CD4-positive, CD25-positive, alpha-beta regulatory T cell (primary cell): Measurements from ENCODE around the gene NUDCD3. TPM values are rescaled to one million over a fixed set of nuclear protein-coding genes. Genes with fewer than 3 reads are reported as not detected.
A peak's percentile ranks its signal among the peaks of the same experiment; 100 is the strongest.

Experiments
- ATAC-seq, 2 donors: fragments of 150-1000 bp; cut with Tn5 transposase; one replicate each; pipeline ENCODE4 v1.10.0; 2021; ENCODE audit warnings: low read depth in 2 of 2, moderate number of reproducible peaks in 2 of 2, moderate library complexity in 1 of 2
- DNase-seq, 3 donors: peaks; one replicate each; pipeline versions ENCODE4 v3.0.0 to v3.0.0-alpha.2; 2012 to 2022; ENCODE audit warnings: mixed read lengths in 1 of 3
- H3K27ac ChIP-seq: one replicate; pipeline ENCODE4 v1.7.0; 2013; ENCODE audit warnings: mild to moderate bottlenecking, low read length; ENCODE audit not compliant: insufficient read depth, poor library complexity, severe bottlenecking
- H3K27me3 ChIP-seq: one replicate; pipeline ENCODE4 v1.7.0; 2013; ENCODE audit warnings: low read length; ENCODE audit not compliant: control insufficient read depth, insufficient read depth
- H3K36me3 ChIP-seq: one replicate; pipeline ENCODE4 v1.7.0; 2013; ENCODE audit warnings: mild to moderate bottlenecking, low read length, moderate library complexity; ENCODE audit not compliant: control insufficient read depth, insufficient read depth
- H3K4me1 ChIP-seq: 2 replicates; pipeline ENCODE4 v1.7.0; 2013; ENCODE audit warnings: mild to moderate bottlenecking, low read length; ENCODE audit not compliant: insufficient read depth, control insufficient read depth, poor library complexity, severe bottlenecking
- H3K4me3 ChIP-seq: one replicate; pipeline ENCODE4 v1.7.0; 2013; ENCODE audit warnings: low read depth, mild to moderate bottlenecking, low read length, moderate library complexity
- H3K9me3 ChIP-seq, 2 experiments: 1 replicate in 1 of 2; 2 replicates in 1 of 2; pipeline ENCODE4 v1.7.0; 2013; ENCODE audit warnings: low read length in 2 of 2, mild to moderate bottlenecking in 1 of 2, moderate library complexity in 1 of 2; ENCODE audit not compliant: control insufficient read depth in 2 of 2
- H3K27ac Mint-ChIP-seq, 3 donors: one replicate each; pipeline ENCODE4 v1.8.0; 2020 to 2022; ENCODE audit warnings: mild to moderate bottlenecking in 3 of 3, mixed read lengths in 3 of 3, moderate library complexity in 2 of 3
- H3K27me3 Mint-ChIP-seq: one replicate; pipeline ENCODE4 v1.8.0; 2022; ENCODE audit warnings: mild to moderate bottlenecking, mixed read lengths
- H3K36me3 Mint-ChIP-seq: one replicate; pipeline ENCODE4 v1.8.0; 2020; ENCODE audit warnings: mixed read lengths
- H3K4me1 Mint-ChIP-seq, 4 donors: one replicate each; pipeline ENCODE4 v1.8.0; 2020 to 2022; ENCODE audit warnings: mixed read lengths in 4 of 4, mild to moderate bottlenecking in 1 of 4
- H3K4me3 Mint-ChIP-seq, 4 donors: one replicate each; pipeline ENCODE4 v1.8.0; 2020 to 2022; ENCODE audit warnings: mild to moderate bottlenecking in 4 of 4, mixed read lengths in 4 of 4, moderate library complexity in 3 of 4
- H3K9me3 Mint-ChIP-seq, 7 donors: one replicate each; pipeline ENCODE4 v1.8.0; 2020 to 2022; ENCODE audit warnings: mixed read lengths in 7 of 7, mild to moderate bottlenecking in 3 of 7, moderate library complexity in 2 of 7
- polyA plus RNA-seq, 4 donors: library from polyadenylated mRNA; unstranded; fragments of 300-500 nt; fragmentation: Illumina TruSeq; gene quantifications; one replicate each; pipeline ENCODE4 v1.2.3, GENCODE V29; 2021
- total RNA-seq: library from RNA; stranded (reverse); gene quantifications from one replicate; pipeline ENCODE4 v1.2.3, GENCODE V29; 2022

NUDCD3 gene
- total and polyA plus RNA-seq, 5 donors from 2014 or later, result 55.6 to 85.6 (median 70.1) TPM

DNA sequence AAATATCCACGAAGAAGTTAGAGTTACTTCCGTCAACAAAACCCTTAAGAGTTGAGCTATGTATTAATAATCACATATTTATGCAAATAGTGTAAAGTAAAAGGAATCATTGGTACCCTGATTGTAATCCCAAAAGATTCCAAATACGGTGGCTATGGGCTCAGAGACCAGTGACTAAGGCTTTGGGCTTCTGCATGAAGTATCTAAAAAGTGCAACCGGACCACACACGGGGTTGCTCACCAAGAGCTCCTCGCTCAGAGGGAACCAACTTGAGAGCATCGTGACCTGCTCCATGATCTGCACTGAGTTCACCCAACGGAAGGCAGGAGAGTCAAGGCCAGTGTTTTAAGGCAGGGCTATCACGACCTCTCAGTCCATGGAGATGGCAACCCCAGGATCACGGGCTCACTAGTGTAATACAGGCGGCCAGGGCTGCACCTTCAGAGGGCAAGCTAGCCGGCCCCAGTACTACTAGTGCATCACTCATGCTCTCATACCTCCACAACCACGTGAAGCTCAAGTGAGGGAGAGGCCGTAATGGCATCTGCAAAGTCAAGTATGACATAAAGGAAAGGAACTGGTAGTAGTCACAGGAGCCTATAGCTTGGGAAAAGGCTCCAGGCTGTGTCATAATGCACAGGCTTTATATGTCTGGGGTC is 87.9 kb downstream of the NUDCD3 start:
- Mint-ChIP-seq H3K4me3 (no peak overlapping the region), H3K4me1 (peaks cover 2 to 8% (median 5%) of the 10 kb centered on the region in 4 donors), H3K9me3 (no peaks in the 10 kb centered on the region), H3K27me3 (no peaks in the 10 kb centered on the region), H3K27ac (peak overlapping the region in 2 of 3 donors; percentile 51 to 54), H3K36me3 (peaks cover 34% of the 10 kb centered on the region)
- ATAC-seq, result no peak
- Histone ChIP-seq H3K9me3 (no peaks in the 10 kb centered on the region), H3K36me3 (peaks cover 79% of the 10 kb centered on the region), H3K4me3 (no peak overlapping the region), H3K27me3 (no peaks in the 10 kb centered on the region), H3K4me1 (no peaks in the 10 kb centered on the region), H3K27ac (no peak overlapping the region)
- DNase-seq, result no peak

GRCh38 chr7:44401692-44402091 is 88.8 kb downstream of the NUDCD3 start:
- Mint-ChIP-seq H3K27me3 (no peaks in the 10 kb centered on the region), H3K4me1 (peaks cover 0 to 8% (median 4%) of the 10 kb centered on the region in 4 donors), H3K4me3 (no peak overlapping the region), H3K36me3 (peaks cover 34% of the 10 kb centered on the region), H3K9me3 (no peaks in the 10 kb centered on the region), H3K27ac (no peak overlapping the region)
- Histone ChIP-seq H3K4me1 (no peaks in the 10 kb centered on the region), H3K27me3 (no peaks in the 10 kb centered on the region), H3K9me3 (no peaks in the 10 kb centered on the region), H3K36me3 (peaks cover 81% of the 10 kb centered on the region), H3K4me3 (no peak overlapping the region), H3K27ac (no peak overlapping the region)
- no peak for DNase-seq
- ATAC-seq, result no peak

DNA sequence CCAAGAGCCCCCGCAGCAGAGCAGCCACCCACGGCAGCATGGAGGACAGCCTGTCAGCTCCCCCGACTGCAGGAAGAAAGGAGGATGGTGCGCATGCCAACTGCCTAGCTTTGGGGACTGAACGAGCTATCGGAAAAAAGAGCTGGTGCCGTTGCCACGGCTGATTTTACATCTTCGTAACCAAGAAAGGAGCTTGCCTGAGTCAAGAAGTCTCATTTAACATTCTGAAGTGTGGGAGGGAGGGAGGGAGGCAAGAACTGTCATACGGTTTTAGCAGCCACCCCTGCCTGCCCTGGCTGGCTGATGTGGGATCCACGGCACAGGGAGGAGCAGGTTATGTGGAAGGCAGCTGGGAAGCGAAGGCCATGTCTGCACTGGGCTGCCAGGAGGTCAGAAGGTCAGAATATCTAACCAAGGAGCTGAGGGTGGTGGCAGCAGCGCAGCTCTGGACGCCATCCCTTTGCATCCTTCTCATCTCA is 90.4 kb downstream of the NUDCD3 start:
- no peaks in the 10 kb centered on the region for H3K27me3 Mint-ChIP-seq
- H3K27ac Mint-ChIP-seq, result no peak overlapping the region
- no peaks in the 10 kb centered on the region for H3K4me1 ChIP-seq
- no peaks in the 10 kb centered on the region for H3K27me3 ChIP-seq
- peaks cover 0 to 5% (median 1%) of the 10 kb centered on the region in 4 donors for H3K4me1 Mint-ChIP-seq
- H3K27ac ChIP-seq, result no peak overlapping the region
- no peak overlapping the region for H3K4me3 Mint-ChIP-seq
- ATAC-seq, result no peak
- no peak for DNase-seq
- peaks cover 34% of the 10 kb centered on the region for H3K36me3 Mint-ChIP-seq
- peaks cover 81% of the 10 kb centered on the region for H3K36me3 ChIP-seq
- H3K9me3 ChIP-seq, result no peaks in the 10 kb centered on the region
- H3K4me3 ChIP-seq, result no peak overlapping the region
- no peaks in the 10 kb centered on the region for H3K9me3 Mint-ChIP-seq

- peak overlapping the region in 2 of 3 donors; percentile 45 to 51 for H3K27ac Mint-ChIP-seq
- H3K9me3 Mint-ChIP-seq, result no peaks in the 10 kb centered on the region
- Histone ChIP-seq H3K36me3 (peaks cover 76% of the 10 kb centered on the region), H3K9me3 (no peaks in the 10 kb centered on the region), H3K27me3 (no peaks in the 10 kb centered on the region), H3K27ac (no peak overlapping the region), H3K4me1 (no peaks in the 10 kb centered on the region), H3K4me3 (no peak overlapping the region)
- no peak overlapping the region for H3K4me3 Mint-ChIP-seq
- H3K4me1 Mint-ChIP-seq, result peaks cover 0 to 5% (median 1%) of the 10 kb centered on the region in 4 donors
- no peak for ATAC-seq
- no peaks in the 10 kb centered on the region for H3K27me3 Mint-ChIP-seq
- DNase-seq, result no peak
- peaks cover 34% of the 10 kb centered on the region for H3K36me3 Mint-ChIP-seq
Observed at GRCh38 chr7:44398953-44399574, 91.4 kb downstream of the NUDCD3 start.

- no peaks in the 10 kb centered on the region for H3K9me3 Mint-ChIP-seq
- H3K27me3 ChIP-seq, result no peaks in the 10 kb centered on the region
- peaks cover 76% of the 10 kb centered on the region for H3K36me3 ChIP-seq
- H3K4me1 Mint-ChIP-seq, result peaks cover 0 to 5% (median 1%) of the 10 kb centered on the region in 4 donors
- no peak overlapping the region for H3K4me3 ChIP-seq
- no peak overlapping the region for H3K27ac ChIP-seq
- H3K27me3 Mint-ChIP-seq, result no peaks in the 10 kb centered on the region
- DNase-seq (no peak), ATAC-seq (no peak)
- no peak overlapping the region for H3K4me3 Mint-ChIP-seq
- no peaks in the 10 kb centered on the region for H3K9me3 ChIP-seq
- H3K27ac Mint-ChIP-seq, result peak overlapping the region in 2 of 3 donors; percentile 52 to 55
- no peaks in the 10 kb centered on the region for H3K4me1 ChIP-seq
- H3K36me3 Mint-ChIP-seq, result peaks cover 31% of the 10 kb centered on the region
Observed at GRCh38 chr7:44398511-44398911, 91.9 kb downstream of the NUDCD3 start.

- DNase-seq, result no peak
- no peaks in the 10 kb centered on the region for H3K27me3 ChIP-seq
- no peak overlapping the region for H3K4me3 Mint-ChIP-seq
- H3K9me3 Mint-ChIP-seq, result no peaks in the 10 kb centered on the region
- H3K27me3 Mint-ChIP-seq, result no peaks in the 10 kb centered on the region
- H3K36me3 Mint-ChIP-seq, result peaks cover 23% of the 10 kb centered on the region
- H3K27ac ChIP-seq, result no peak overlapping the region
- H3K36me3 ChIP-seq, result peaks cover 73% of the 10 kb centered on the region
- no peak for ATAC-seq
- H3K4me3 ChIP-seq, result no peak overlapping the region
- peaks cover 0 to 5% (median 1%) of the 10 kb centered on the region in 4 donors for H3K4me1 Mint-ChIP-seq
- peak overlapping the region in 1 of 3 donors; percentile 80 for H3K27ac Mint-ChIP-seq
- no peaks in the 10 kb centered on the region for H3K9me3 ChIP-seq
- no peaks in the 10 kb centered on the region for H3K4me1 ChIP-seq
Observed at GRCh38 chr7:44396931-44397545, 93.4 kb downstream of the NUDCD3 start.

- Histone ChIP-seq H3K27ac (no peak overlapping the region), H3K4me3 (no peak overlapping the region), H3K4me1 (no peaks in the 10 kb centered on the region), H3K27me3 (no peaks in the 10 kb centered on the region), H3K9me3 (no peaks in the 10 kb centered on the region), H3K36me3 (peaks cover 73% of the 10 kb centered on the region)
- Mint-ChIP-seq H3K9me3 (no peaks in the 10 kb centered on the region), H3K27me3 (no peaks in the 10 kb centered on the region), H3K27ac (peak overlapping the region in 1 of 3 donors; percentile 23), H3K4me3 (no peak overlapping the region), H3K36me3 (peaks cover 22% of the 10 kb centered on the region), H3K4me1 (peaks cover 0 to 5% (median 1%) of the 10 kb centered on the region in 4 donors)
- ATAC-seq (no peak), DNase-seq (no peak)
Observed at GRCh38 chr7:44396496-44396895, 94.0 kb downstream of the NUDCD3 start.
